Measurements from ENCODE around the gene LOXL4.

The LOXL4 gene

GRCh38 chr10:98263088-98263487, 4.9 kb downstream of the LOXL4 start:
- no peak for DNase-seq

- DNase-seq = peak; percentile 57
These were observed 5.4 kb downstream of the LOXL4 start for GRCh38 chr10:98262571-98262970.

GRCh38 chr10:98261436-98262277, 6.3 kb downstream of the LOXL4 start:
- no peak for DNase-seq

GRCh38 chr10:98260752-98261151, 7.2 kb downstream of the LOXL4 start:
- DNase-seq = no peak

GRCh38 chr10:98260350-98260749, 7.6 kb downstream of the LOXL4 start:
- DNase-seq = no peak

GRCh38 chr10:98259606-98260315, 8.2 kb downstream of the LOXL4 start:
- peak; percentile 87 for DNase-seq

- no peak for DNase-seq
These were observed 9.1 kb downstream of the LOXL4 start for GRCh38 chr10:98258683-98259454.

- no peak for DNase-seq
These were observed 10.0 kb downstream of the LOXL4 start for GRCh38 chr10:98257961-98258360.

GRCh38 chr10:98257198-98257597, 10.8 kb downstream of the LOXL4 start:
- DNase-seq = no peak

GRCh38 chr10:98256692-98257091, 11.3 kb downstream of the LOXL4 start:
- no peak for DNase-seq

GRCh38 chr10:98255146-98255877, 12.7 kb downstream of the LOXL4 start:
- DNase-seq = no peak

GRCh38 chr10:98254234-98254974, 13.6 kb downstream of the LOXL4 start:
- DNase-seq = no peak

GRCh38 chr10:98253499-98253898, 14.5 kb downstream of the LOXL4 start:
- no peak for DNase-seq

GRCh38 chr10:98252464-98252863, 15.5 kb downstream of the LOXL4 start:
- DNase-seq = no peak

- DNase-seq = no peak
These were observed 16.6 kb downstream of the LOXL4 start for GRCh38 chr10:98251399-98251798.

- DNase-seq = no peak
These were observed 18.9 kb downstream of the LOXL4 start for GRCh38 chr10:98249134-98249533.

- DNase-seq = no peak
These were observed 20.0 kb downstream of the LOXL4 start for GRCh38 chr10:98248018-98248417.

GRCh38 chr10:98246911-98247805, 20.8 kb downstream of the LOXL4 start:
- DNase-seq = no peak

- no peak for DNase-seq
These were observed 23.4 kb downstream of the LOXL4 start for GRCh38 chr10:98244586-98244985.

- DNase-seq = no peak
These were observed 23.9 kb downstream of the LOXL4 start for GRCh38 chr10:98244141-98244540.

GRCh38 chr10:98242823-98243222, 25.2 kb downstream of the LOXL4 start:
- no peak for DNase-seq

Measured in inflammatory macrophage treated with lipopolysaccharide for 4 hours (primary cell).